HepG2 (cell line): Measurements from ENCODE around the gene SLC30A4.

Source experiments
- ATF2 ChIP-seq: sonication (generic); formaldehyde crosslinking; IDR thresholded peaks from 2 replicates; pipeline ENCODE4 v1.4.0; 2020; ENCODE audit warnings: missing genetic modification reagents
- ATF3 ChIP-seq: sonication (generic); formaldehyde crosslinking; IDR thresholded peaks from 2 replicates; pipeline ENCODE4 v1.4.0; 2020; ENCODE audit warnings: missing genetic modification reagents
- ATF7 ChIP-seq, 2 experiments: fragments of 450-650 bp in 1 of 2; sonication (generic) in 1 of 2; formaldehyde crosslinking in 1 of 2; IDR thresholded peaks; 2 replicates each; pipeline versions ENCODE4 v1.4.0 to v1.6.1; 2016 to 2020; ENCODE audit warnings: antibody characterized with exemption in 1 of 2, mild to moderate bottlenecking in 1 of 2, missing genetic modification reagents in 1 of 2
- CEBPZ ChIP-seq: IDR thresholded peaks from 2 replicates; pipeline ENCODE4 v1.6.1; 2012; ENCODE audit warnings: low read length, improper control_type of control experiment
- EZH2 ChIP-seq: conservative IDR thresholded peaks from 2 replicates; pipeline ENCODE4 v1.6.1; 2012; ENCODE audit warnings: mild to moderate bottlenecking, low read depth, low read length, moderate library complexity
- FOXK2 ChIP-seq: fragments of 450-650 bp; IDR thresholded peaks from 2 replicates; pipeline ENCODE4 v1.6.1; 2016
- LCORL ChIP-seq, 2 experiments: fragments of 450-650 bp in 1 of 2; sonication (generic) in 1 of 2; formaldehyde crosslinking in 1 of 2; IDR thresholded peaks; 2 replicates each; pipeline versions ENCODE4 v1.5.0 to v1.6.1; 2017 to 2020; ENCODE audit warnings: antibody characterized with exemption in 1 of 2, missing genetic modification reagents in 1 of 2
- MYPOP ChIP-seq: sonication (generic); formaldehyde crosslinking; IDR thresholded peaks from 2 replicates; pipeline ENCODE4 v1.8.1; 2023; ENCODE audit warnings: mild to moderate bottlenecking, moderate library complexity, missing genetic modification reagents
- PCBP2 ChIP-seq: fragments of 200-400 bp; formaldehyde crosslinking; optimal IDR thresholded peaks from 2 replicates; pipeline ENCODE3; 2018; ENCODE audit warnings: low read length, low read depth; ENCODE audit not compliant: poor library complexity, severe bottlenecking
- POLR2A ChIP-seq, 2 experiments: IDR thresholded peaks; 2 replicates each; pipeline ENCODE4 v1.6.1; 2011; ENCODE audit warnings: low read depth in 2 of 2, low read length in 2 of 2, mild to moderate bottlenecking in 1 of 2, moderate library complexity in 1 of 2; ENCODE audit not compliant: insufficient read depth in 1 of 2
- POLR2AphosphoS5 ChIP-seq: IDR thresholded peaks from 2 replicates; pipeline ENCODE4 v1.6.1; 2012; ENCODE audit warnings: low read depth, low read length
- USF2 ChIP-seq, 2 experiments: sonication (generic) in 1 of 2; formaldehyde crosslinking in 1 of 2; IDR thresholded peaks; 2 replicates each; pipeline versions ENCODE4 v1.5.1 to v1.6.1; 2011 to 2020; ENCODE audit warnings: borderline replicate concordance in 1 of 2, low read depth in 1 of 2, low read length in 1 of 2, mild to moderate bottlenecking in 1 of 2, missing genetic modification reagents in 1 of 2, moderate library complexity in 1 of 2
- ZBTB25 ChIP-seq: IDR thresholded peaks from 2 replicates; pipeline ENCODE4 v1.6.1; 2018; ENCODE audit warnings: missing genetic modification reagents
- ZSCAN29 ChIP-seq: sonication (generic); formaldehyde crosslinking; conservative IDR thresholded peaks from 2 replicates; pipeline ENCODE4 v1.4.0; 2020; ENCODE audit warnings: mild to moderate bottlenecking, missing genetic modification reagents

GRCh38 chr15:45434078-45434567, 88.4 kb downstream of the SLC30A4 start:
- TF ChIP-seq ATF7 (IDR thresholded peaks at IDR 0.05) (no peak), ATF7 (CRISPR knock-in tag; IDR thresholded peaks at IDR 0.05) (no peak), FOXK2 (no peak), ATF3 (CRISPR knock-in tag) (no peak), USF2 (IDR thresholded peaks at IDR 0.05; ENCODE audit: low read depth, low read length) (no peak), USF2 (CRISPR knock-in tag; IDR thresholded peaks at IDR 0.05; ENCODE audit: borderline replicate concordance) (no peak), ZBTB25 (CRISPR knock-in tag) (no peak), LCORL (IDR thresholded peaks at IDR 0.05) (no peak), LCORL (CRISPR knock-in tag; IDR thresholded peaks at IDR 0.05) (no peak), CEBPZ (no peak), POLR2A (IDR thresholded peaks at IDR 0.05; ENCODE audit: insufficient read depth in 1 of 2, low read depth in 2 of 2, low read length in 2 of 2) (no peak), EZH2 (no peak), MYPOP (CRISPR knock-in tag) (no peak), ATF2 (no peak), POLR2AphosphoS5 (no peak), PCBP2 (no peak), ZSCAN29 (CRISPR knock-in tag) (no peak)
